ENCODE results near the gene TSEN2. TPM values are rescaled to one million over a fixed set of nuclear protein-coding genes. Genes with fewer than 3 reads are reported as not detected.

Gene TSEN2
- total and polyA plus RNA-seq, 2 of the 13 experiments (the other 11 are each of a cell fraction or from before 2014, with no cell fraction given): 11.0 to 17.3 TPM

- POLR2A ChIA-PET: interaction anchor here (1.3 to 1.4 kb wide), 2 partner anchors 9 to 14 kb away, joined by 4 read pairs; partner anchors contain the start of gene TSEN2
These were observed 13.6 kb upstream of the TSEN2 start for GRCh38 chr3:12470680-12471079.

More at GRCh38 chr3:12470680-12471079, 13.6 kb upstream of the TSEN2 start:
- H3K4me2 ChIP-seq (ENCODE audit: low read depth, low read length): no peak overlapping the region
- H3K27ac ChIP-seq (ENCODE audit: extremely low read length, insufficient read depth, low read length): no peak overlapping the region
- no peak overlapping the region for H2AFZ ChIP-seq (ENCODE audit: low read length)
- H3K36me3 ChIP-seq (replicated peaks in 1 of 2; ENCODE audit: control insufficient read depth in 1 of 2, insufficient read depth in 2 of 2, low read length in 2 of 2): no peaks in the 10 kb centered on the region
- TF ChIP-seq ZNF33A (CRISPR knock-in tag; IDR thresholded peaks at IDR 0.05; ENCODE audit: borderline replicate concordance) (no peak), MLLT10 (CRISPR knock-in tag; IDR thresholded peaks at IDR 0.05) (no peak), EEA1 (CRISPR knock-in tag; IDR thresholded peaks at IDR 0.05; ENCODE audit: borderline replicate concordance) (no peak), ZNF557 (CRISPR knock-in tag; IDR thresholded peaks at IDR 0.05) (no peak), HOXA5 (CRISPR knock-in tag; IDR thresholded peaks at IDR 0.05) (no peak), ASH2L (IDR thresholded peaks at IDR 0.05; ENCODE audit: insufficient read length, low read depth, low read length) (no peak), MYNN (CRISPR knock-in tag; IDR thresholded peaks at IDR 0.05; ENCODE audit: low read depth) (no peak), TOE1 (CRISPR knock-in tag; IDR thresholded peaks at IDR 0.05) (no peak), TBX2 (CRISPR knock-in tag; IDR thresholded peaks at IDR 0.05; ENCODE audit: borderline replicate concordance) (no peak), CREBL2 (CRISPR knock-in tag; IDR thresholded peaks at IDR 0.05; ENCODE audit: borderline replicate concordance) (no peak), ZBTB33 (CRISPR knock-in tag; IDR thresholded peaks at IDR 0.05) (no peak), ZSCAN22 (CRISPR knock-in tag; IDR thresholded peaks at IDR 0.05) (no peak), BRD4 (CRISPR knock-in tag; IDR thresholded peaks at IDR 0.05) (no peak)
- H3K4me3 ChIP-seq (replicated peaks in 1 of 3; ENCODE audit: insufficient read depth in 1 of 3, low read depth in 2 of 3, low read length in 3 of 3): no peak overlapping the region
- BruUV-seq (replicated peaks): no TSS peak
- no peak for FAIRE-seq
- no peak for ATAC-seq
- CTCF ChIA-PET (ENCODE audit: low intra/inter-chr PET ratio, low total read pairs): no interaction called here
- in situ Hi-C loops (cut with HindIII; ENCODE audit: extremely low pct_ligation_motif_present, low pct_unique_long_range_greater_than_20kb): no loop called here
- H3K9me3 ChIP-seq (ENCODE audit: low read length): no peaks in the 10 kb centered on the region
- no peaks in the 10 kb centered on the region for H4K20me1 ChIP-seq (ENCODE audit: insufficient read depth, low read length)
- H3K79me2 ChIP-seq (ENCODE audit: insufficient read depth, low read length): no peaks in the 10 kb centered on the region
- WGBS (ENCODE audit: low lambda C conversion rate): 98% methylated on average over 3 of the region's 3 CpGs
- H3K4me1 ChIP-seq (ENCODE audit: insufficient read depth, low read length): peaks cover 22% of the 10 kb centered on the region
- no peaks in the 10 kb centered on the region for H3K27me3 ChIP-seq (ENCODE audit: control insufficient read depth in 1 of 2, insufficient read depth in 2 of 2, low read length in 2 of 2)
- intact Hi-C loops (cut with micrococcal nuclease; ENCODE audit: unreplicated experiment): no loop called here
- H3K9ac ChIP-seq (ENCODE audit: insufficient read depth, low read depth, low read length): no peak overlapping the region
- DNase-seq (ENCODE audit: low spot score): no peak
